Keratinocyte (primary cell): ENCODE data around the gene MAP3K6.

Experiments
- EZH2 ChIP-seq: IDR thresholded peaks from one replicate; pipeline ENCODE4 v1.6.1; 2012; ENCODE audit warnings: inconsistent platforms, mild to moderate bottlenecking, low read length, moderate library complexity
- TF ChIP-seq, protein P1 (sequence below), 3 experiments: IDR thresholded peaks in 1 of 3; conservative IDR thresholded peaks in 1 of 3; optimal IDR thresholded peaks in 1 of 3; 2 replicates in 2 of 3; 3 replicates in 1 of 3; pipeline versions ENCODE3 to v1.5.1; 2011; ENCODE audit warnings: low read length in 3 of 3, mild to moderate bottlenecking in 3 of 3, moderate library complexity in 2 of 3, control low read depth in 1 of 3, inconsistent platforms in 1 of 3; ENCODE audit not compliant: insufficient read depth in 2 of 3; ENCODE audit errors: extremely low read depth in 1 of 3

DNA sequence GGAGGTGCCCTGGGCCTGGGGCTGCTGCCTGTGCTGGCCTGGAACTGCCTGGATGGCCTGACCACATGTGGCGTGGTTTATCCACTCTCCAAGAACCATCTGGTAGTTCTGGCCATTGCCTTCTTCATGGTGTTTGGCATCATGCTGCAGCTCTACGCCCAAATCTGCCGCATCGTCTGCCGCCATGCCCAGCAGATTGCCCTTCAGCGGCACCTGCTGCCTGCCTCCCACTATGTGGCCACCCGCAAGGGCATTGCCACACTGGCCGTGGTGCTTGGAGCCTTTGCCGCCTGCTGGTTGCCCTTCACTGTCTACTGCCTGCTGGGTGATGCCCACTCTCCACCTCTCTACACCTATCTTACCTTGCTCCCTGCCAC lies 27.5 kb upstream of the MAP3K6 start:
- TF ChIP-seq, protein P1, sequence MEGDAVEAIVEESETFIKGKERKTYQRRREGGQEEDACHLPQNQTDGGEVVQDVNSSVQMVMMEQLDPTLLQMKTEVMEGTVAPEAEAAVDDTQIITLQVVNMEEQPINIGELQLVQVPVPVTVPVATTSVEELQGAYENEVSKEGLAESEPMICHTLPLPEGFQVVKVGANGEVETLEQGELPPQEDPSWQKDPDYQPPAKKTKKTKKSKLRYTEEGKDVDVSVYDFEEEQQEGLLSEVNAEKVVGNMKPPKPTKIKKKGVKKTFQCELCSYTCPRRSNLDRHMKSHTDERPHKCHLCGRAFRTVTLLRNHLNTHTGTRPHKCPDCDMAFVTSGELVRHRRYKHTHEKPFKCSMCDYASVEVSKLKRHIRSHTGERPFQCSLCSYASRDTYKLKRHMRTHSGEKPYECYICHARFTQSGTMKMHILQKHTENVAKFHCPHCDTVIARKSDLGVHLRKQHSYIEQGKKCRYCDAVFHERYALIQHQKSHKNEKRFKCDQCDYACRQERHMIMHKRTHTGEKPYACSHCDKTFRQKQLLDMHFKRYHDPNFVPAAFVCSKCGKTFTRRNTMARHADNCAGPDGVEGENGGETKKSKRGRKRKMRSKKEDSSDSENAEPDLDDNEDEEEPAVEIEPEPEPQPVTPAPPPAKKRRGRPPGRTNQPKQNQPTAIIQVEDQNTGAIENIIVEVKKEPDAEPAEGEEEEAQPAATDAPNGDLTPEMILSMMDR (optimal IDR thresholded peaks at IDR 0.05 in 1 of 3, IDR thresholded peaks at IDR 0.05 in 1 of 3, conservative IDR thresholded peaks at IDR 0.05 in 1 of 3; ENCODE audit: extremely low read depth in 1 of 3, insufficient read depth in 2 of 3, low read length in 3 of 3): no peak
- no peak for TF ChIP-seq EZH2
